Measurements from ENCODE around the gene CROCC2.

GRCh38 chr2:240904216-240905175, 1.6 kb upstream of the CROCC2 start:
- no peak for TF ChIP-seq POLR2A (IDR thresholded peaks at IDR 0.05)
- TF ChIP-seq CTCF (IDR thresholded peaks at IDR 0.05): no peak

Measured in sigmoid colon (tissue), 3 donors.